PFSK-1 (cell line): ENCODE data around the gene ECI2. TPM values are rescaled to one million over a fixed set of nuclear protein-coding genes. Genes with fewer than 3 reads are reported as not detected.

Source experiments
- FOXP2 ChIP-seq: optimal IDR thresholded peaks from 2 replicates; pipeline ENCODE3; 2011; ENCODE audit warnings: borderline replicate concordance, control low read depth, inconsistent platforms; ENCODE audit not compliant: insufficient read depth; ENCODE audit errors: extremely low read length, extremely low read depth
- POLR2AphosphoS5 ChIP-seq: IDR thresholded peaks from 2 replicates; pipeline ENCODE4 v1.6.1; 2012; ENCODE audit warnings: low read depth, mild to moderate bottlenecking, control low read depth, low read length, moderate library complexity
- SIN3A ChIP-seq: IDR thresholded peaks from 2 replicates; pipeline ENCODE4 v1.6.1; 2012; ENCODE audit warnings: mild to moderate bottlenecking, low read length, moderate library complexity, borderline replicate concordance; ENCODE audit not compliant: insufficient read depth
- TAF1 ChIP-seq: IDR thresholded peaks from 2 replicates; pipeline ENCODE4 v1.6.1; 2012; ENCODE audit warnings: low read length, control low read depth, borderline replicate concordance; ENCODE audit not compliant: insufficient read depth
- polyA plus RNA-seq: library from polyadenylated mRNA; unstranded; fragments of >200 nt; gene quantifications from one replicate; pipeline ENCODE4 v1.2.1, GENCODE V29; 2012; ENCODE audit warnings: low read depth, missing spikeins; ENCODE audit not compliant: insufficient read length
- TF ChIP-seq, protein P1 (sequence below), 2 experiments: IDR thresholded peaks; 2 replicates each; pipeline versions ENCODE4 v1.6.1 to v1.8.0; 2011 to 2012; ENCODE audit warnings: low read depth in 2 of 2, low read length in 2 of 2, control low read depth in 1 of 2, inconsistent platforms in 1 of 2, mild to moderate bottlenecking in 1 of 2, moderate library complexity in 1 of 2; ENCODE audit not compliant: insufficient read depth in 1 of 2

The ECI2 gene, protein sequence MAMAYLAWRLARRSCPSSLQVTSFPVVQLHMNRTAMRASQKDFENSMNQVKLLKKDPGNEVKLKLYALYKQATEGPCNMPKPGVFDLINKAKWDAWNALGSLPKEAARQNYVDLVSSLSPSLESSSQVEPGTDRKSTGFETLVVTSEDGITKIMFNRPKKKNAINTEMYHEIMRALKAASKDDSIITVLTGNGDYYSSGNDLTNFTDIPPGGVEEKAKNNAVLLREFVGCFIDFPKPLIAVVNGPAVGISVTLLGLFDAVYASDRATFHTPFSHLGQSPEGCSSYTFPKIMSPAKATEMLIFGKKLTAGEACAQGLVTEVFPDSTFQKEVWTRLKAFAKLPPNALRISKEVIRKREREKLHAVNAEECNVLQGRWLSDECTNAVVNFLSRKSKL
- polyA plus RNA-seq: 40.0 TPM

DNA sequence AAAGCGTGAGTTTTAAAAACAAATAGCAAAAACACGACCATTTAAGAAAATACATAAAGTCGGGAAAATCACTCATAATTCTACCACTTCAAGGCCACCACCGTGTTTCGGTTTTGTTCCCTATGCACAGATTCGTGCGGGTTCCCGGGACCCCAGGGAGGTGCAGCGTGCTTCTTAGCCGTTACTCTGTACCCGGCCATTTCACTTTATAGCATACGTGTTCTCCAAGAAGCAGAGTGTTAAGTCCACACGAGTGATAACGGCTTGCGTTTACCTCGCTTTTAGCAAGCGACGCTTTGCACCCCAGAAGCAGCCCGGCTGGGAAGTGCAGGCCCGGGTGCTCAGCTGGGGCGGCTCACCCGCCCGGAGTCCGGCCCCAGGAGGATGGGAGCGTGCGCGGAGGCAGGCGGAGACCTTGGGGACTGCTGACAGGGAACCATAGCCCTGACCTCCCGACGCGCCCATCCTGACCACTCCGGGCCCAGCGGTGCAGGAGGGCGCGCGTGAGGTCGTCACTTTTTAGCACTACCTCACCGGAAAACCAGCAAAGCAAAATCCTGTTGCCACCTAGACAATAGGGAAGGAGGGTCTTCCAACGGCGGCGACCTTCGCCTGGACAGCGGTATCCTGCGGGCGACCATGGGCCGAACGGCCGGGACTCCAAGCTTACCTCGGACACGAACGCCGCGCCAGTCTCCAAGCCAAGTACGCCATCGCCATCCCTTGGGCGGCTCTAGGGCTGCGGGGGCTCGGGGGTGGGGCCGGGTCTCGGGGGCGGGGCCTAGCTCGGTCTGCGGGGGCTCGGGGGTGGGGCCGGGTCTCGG is at the start of gene ECI2:
TSS of gene ECI2 (minus strand) at position 735 of the 824 bp plus-strand sequence. CDS start at position 720, 15 bp downstream.
- TF ChIP-seq POLR2AphosphoS5 (no peak; the same call in 1 of the 2 replicates), SIN3A (no peak), TAF1 (no peak), FOXP2 (no peak)
- TF ChIP-seq, protein P1, sequence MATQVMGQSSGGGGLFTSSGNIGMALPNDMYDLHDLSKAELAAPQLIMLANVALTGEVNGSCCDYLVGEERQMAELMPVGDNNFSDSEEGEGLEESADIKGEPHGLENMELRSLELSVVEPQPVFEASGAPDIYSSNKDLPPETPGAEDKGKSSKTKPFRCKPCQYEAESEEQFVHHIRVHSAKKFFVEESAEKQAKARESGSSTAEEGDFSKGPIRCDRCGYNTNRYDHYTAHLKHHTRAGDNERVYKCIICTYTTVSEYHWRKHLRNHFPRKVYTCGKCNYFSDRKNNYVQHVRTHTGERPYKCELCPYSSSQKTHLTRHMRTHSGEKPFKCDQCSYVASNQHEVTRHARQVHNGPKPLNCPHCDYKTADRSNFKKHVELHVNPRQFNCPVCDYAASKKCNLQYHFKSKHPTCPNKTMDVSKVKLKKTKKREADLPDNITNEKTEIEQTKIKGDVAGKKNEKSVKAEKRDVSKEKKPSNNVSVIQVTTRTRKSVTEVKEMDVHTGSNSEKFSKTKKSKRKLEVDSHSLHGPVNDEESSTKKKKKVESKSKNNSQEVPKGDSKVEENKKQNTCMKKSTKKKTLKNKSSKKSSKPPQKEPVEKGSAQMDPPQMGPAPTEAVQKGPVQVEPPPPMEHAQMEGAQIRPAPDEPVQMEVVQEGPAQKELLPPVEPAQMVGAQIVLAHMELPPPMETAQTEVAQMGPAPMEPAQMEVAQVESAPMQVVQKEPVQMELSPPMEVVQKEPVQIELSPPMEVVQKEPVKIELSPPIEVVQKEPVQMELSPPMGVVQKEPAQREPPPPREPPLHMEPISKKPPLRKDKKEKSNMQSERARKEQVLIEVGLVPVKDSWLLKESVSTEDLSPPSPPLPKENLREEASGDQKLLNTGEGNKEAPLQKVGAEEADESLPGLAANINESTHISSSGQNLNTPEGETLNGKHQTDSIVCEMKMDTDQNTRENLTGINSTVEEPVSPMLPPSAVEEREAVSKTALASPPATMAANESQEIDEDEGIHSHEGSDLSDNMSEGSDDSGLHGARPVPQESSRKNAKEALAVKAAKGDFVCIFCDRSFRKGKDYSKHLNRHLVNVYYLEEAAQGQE (IDR thresholded peaks at IDR 0.05; ENCODE audit: insufficient read depth in 1 of 2, low read depth in 2 of 2, low read length in 2 of 2): no peak; a peak in 1 of 4 replicates

DNA sequence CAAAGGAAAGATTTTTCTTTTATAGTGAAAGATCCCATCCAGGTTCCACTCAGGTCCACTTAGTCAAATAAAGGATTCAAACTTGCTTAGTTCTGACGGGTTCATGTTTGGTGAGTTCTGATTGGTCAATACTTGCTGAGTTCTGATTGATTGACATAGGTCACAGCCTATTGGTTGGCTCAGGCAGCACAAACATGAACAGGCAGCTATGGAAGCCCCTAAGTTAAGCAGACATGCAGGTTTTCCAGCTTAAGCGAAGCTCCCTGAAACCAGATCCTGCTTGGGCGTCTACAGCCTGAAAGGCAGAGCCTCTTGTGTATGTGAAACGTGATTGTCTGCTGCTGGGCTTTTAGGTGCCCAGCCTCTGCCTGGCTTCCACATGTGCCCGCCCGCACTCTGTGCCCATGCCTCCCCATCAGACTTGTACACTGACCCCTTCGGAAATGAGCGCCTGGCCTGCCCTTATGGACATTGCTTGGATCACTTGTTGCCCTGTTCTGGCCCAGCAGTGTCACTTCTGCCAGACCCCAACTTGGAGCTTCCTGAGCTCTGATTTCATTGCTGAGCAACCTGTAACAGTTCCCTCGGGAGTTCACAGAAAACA is 45.4 kb upstream of the ECI2 start:
- TF ChIP-seq FOXP2: no peak
- TF ChIP-seq, protein P1 (IDR thresholded peaks at IDR 0.05; ENCODE audit: insufficient read depth in 1 of 2, low read depth in 2 of 2, low read length in 2 of 2): no peak
- TF ChIP-seq POLR2AphosphoS5: no peak
- no peak for TF ChIP-seq SIN3A
- TF ChIP-seq TAF1: no peak

DNA sequence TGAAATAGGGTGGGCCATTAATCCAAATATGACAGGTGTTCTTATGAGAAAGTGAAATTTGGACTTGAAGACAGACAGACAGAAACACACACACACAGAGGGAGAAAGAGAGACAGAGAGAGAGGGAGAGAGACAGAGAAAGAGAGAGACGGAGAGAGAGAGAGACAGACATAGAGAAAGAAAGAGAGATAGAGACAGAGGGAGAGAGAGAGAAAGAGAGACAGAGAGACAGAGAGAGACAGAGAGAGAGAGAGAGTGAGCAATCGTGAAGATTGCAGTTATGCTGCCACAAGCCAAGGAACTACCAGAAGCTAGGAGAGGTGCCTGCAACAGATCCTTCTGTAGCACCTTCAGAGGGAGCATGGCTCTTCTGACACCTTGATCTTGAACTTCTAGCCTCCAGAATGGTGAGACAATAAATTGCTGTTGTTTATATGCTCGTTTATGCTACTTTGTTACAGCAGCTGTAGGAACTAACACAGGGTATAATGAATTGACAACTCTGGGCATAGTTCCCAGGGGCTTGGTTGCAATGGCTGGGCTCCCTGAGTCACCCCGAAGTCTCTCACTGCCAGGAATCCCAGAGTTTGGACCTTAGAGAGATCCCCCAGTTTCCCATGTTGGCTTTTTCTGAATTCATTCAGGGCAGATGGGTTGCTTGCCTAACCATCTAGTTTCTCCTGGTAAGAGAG is 44.7 kb upstream of the ECI2 start:
- TF ChIP-seq TAF1 (no peak), FOXP2 (no peak), SIN3A (no peak), POLR2AphosphoS5 (no peak)
- TF ChIP-seq, protein P1 (IDR thresholded peaks at IDR 0.05; ENCODE audit: insufficient read depth in 1 of 2, low read depth in 2 of 2, low read length in 2 of 2): no peak

DNA sequence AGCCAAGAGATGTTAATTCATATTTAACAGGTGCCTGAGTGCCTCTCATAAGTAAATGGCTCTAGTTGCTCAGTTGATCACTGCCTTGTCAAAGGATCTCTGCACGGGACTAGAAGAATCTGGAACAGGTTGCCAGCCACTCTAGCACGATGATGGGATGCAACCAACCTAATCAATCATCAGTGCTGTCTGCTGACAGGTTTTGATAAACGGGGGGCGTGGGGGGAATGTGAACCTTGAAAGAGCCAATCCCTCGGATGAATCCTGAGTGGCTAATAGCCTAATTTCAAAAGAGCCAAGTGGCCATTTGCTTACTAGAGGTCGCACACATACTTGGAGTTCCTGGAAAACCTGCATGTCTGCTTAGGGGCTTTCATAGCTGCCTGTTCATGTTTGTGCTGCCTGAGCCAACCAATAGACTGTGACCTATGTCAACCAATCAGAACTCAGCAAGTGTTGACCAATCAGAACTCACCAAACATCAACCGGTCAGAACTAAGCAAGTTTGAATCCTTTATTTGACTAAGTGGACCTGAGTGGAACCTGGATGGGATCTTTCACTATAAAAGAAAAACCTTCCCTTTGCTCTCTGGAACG is 43.5 kb upstream of the ECI2 start:
- TF ChIP-seq, protein P1 (IDR thresholded peaks at IDR 0.05; ENCODE audit: insufficient read depth in 1 of 2, low read depth in 2 of 2, low read length in 2 of 2): no peak
- TF ChIP-seq TAF1 (no peak), SIN3A (no peak), POLR2AphosphoS5 (no peak), FOXP2 (no peak)
